Keratinocyte (primary cell): ENCODE results near the gene MAPK9. TPM values are rescaled to one million over a fixed set of nuclear protein-coding genes. Genes with fewer than 3 reads are reported as not detected.

ENCODE experiments used
- DNase-seq: peaks from one replicate; pipeline ENCODE4 v3.0.0-alpha.2; 2011; ENCODE audit warnings: low read depth, missing footprints, low spot score
- FAIRE-seq: peaks from 2 replicates; lab custom pipeline; 2011; peaks lifted over from hg19 to GRCh38; lab: Jason Lieb, UNC
- H2AFZ ChIP-seq: 2 replicates; pipeline ENCODE4 v1.6.0; 2012; ENCODE audit warnings: low read length, control low read depth, inconsistent platforms; ENCODE audit not compliant: control insufficient read depth
- H3K27ac ChIP-seq: 2 replicates; pipeline ENCODE4 v1.5.1; 2011; ENCODE audit warnings: low read length; ENCODE audit not compliant: control insufficient read depth, insufficient read depth
- H3K27me3 ChIP-seq: 3 replicates; pipeline ENCODE4 v1.6.0; 2011; ENCODE audit warnings: low read length; ENCODE audit not compliant: control insufficient read depth, insufficient read depth; ENCODE audit errors: extremely low read depth
- H3K36me3 ChIP-seq, 2 experiments: 2 replicates in 1 of 2; 3 replicates in 1 of 2; pipeline ENCODE4 v1.5.1; 2011; ENCODE audit warnings: low read length in 2 of 2, mild to moderate bottlenecking in 1 of 2; ENCODE audit not compliant: control insufficient read depth in 2 of 2, insufficient read depth in 2 of 2; ENCODE audit errors: extremely low read depth in 1 of 2
- H3K4me1 ChIP-seq: 3 replicates; pipeline ENCODE4 v1.5.1; 2011; ENCODE audit warnings: low read length; ENCODE audit not compliant: control insufficient read depth, insufficient read depth; ENCODE audit errors: extremely low read depth
- H3K4me2 ChIP-seq: 3 replicates; pipeline ENCODE4 v1.6.0; 2011; ENCODE audit warnings: low read depth, low read length; ENCODE audit not compliant: control insufficient read depth, insufficient read depth; ENCODE audit errors: extremely low read depth
- H3K4me3 ChIP-seq, 3 experiments: fragments of 200-600 bp in 1 of 3; sonication (generic) in 1 of 3; 2 replicates in 2 of 3; 3 replicates in 1 of 3; pipeline ENCODE4 v1.5.1; 2011 to 2016; ENCODE audit warnings: low read length in 3 of 3, mild to moderate bottlenecking in 3 of 3, control low read depth in 2 of 3, inconsistent platforms in 1 of 3, low read depth in 1 of 3, mixed read lengths in 1 of 3, mixed run types in 1 of 3, moderate library complexity in 1 of 3; ENCODE audit not compliant: control insufficient read depth in 2 of 3, insufficient read depth in 2 of 3; ENCODE audit errors: extremely low read depth in 1 of 3
- H3K79me2 ChIP-seq: 2 replicates; pipeline ENCODE4 v1.6.0; 2012; ENCODE audit warnings: low read length; ENCODE audit not compliant: control insufficient read depth, insufficient read depth
- H3K9ac ChIP-seq: 3 replicates; pipeline ENCODE4 v1.6.0; 2011; ENCODE audit warnings: low read length; ENCODE audit not compliant: control insufficient read depth, insufficient read depth; ENCODE audit errors: extremely low read depth
- H3K9me1 ChIP-seq: 3 replicates; pipeline ENCODE4 v1.6.0; 2011; ENCODE audit warnings: low read length; ENCODE audit not compliant: control insufficient read depth, insufficient read depth; ENCODE audit errors: extremely low read depth
- H3K9me3 ChIP-seq: 2 replicates; pipeline ENCODE4 v1.5.1; 2012; ENCODE audit warnings: low read depth, low read length; ENCODE audit not compliant: control insufficient read depth
- H4K20me1 ChIP-seq: 3 replicates; pipeline ENCODE4 v1.6.0; 2011; ENCODE audit warnings: low read length; ENCODE audit not compliant: control insufficient read depth, insufficient read depth; ENCODE audit errors: extremely low read depth
- EZH2 ChIP-seq: IDR thresholded peaks from one replicate; pipeline ENCODE4 v1.6.1; 2012; ENCODE audit warnings: inconsistent platforms, mild to moderate bottlenecking, low read length, moderate library complexity
- dilution Hi-C: fragments of 300-500 bp; cut with MboI; formaldehyde crosslinking; loops from one replicate; pipeline ENCODE4 v1.7.0; 2020; ENCODE audit warnings: low sequenced_read_pairs; ENCODE audit not compliant: extremely low pct_ligation_motif_present
- polyA plus RNA-seq, 5 experiments: library from polyadenylated mRNA; depleted of rRNA in 3 of 5; stranded (reverse) in 3 of 5; stranded (forward) in 1 of 5; unstranded in 1 of 5; fragments of >200 nt; gene quantifications; 1 replicate in 1 of 5; 2 replicates in 3 of 5; 3 replicates in 1 of 5; pipeline versions ENCODE4 v1.2.1 to v1.2.3, GENCODE V29; 2011 to 2012; ENCODE audit warnings: missing spikeins in 2 of 5, low read depth in 1 of 5, low replicate concordance in 1 of 5
- TF ChIP-seq, protein P1 (sequence below), 3 experiments: IDR thresholded peaks in 1 of 3; conservative IDR thresholded peaks in 1 of 3; optimal IDR thresholded peaks in 1 of 3; 2 replicates in 2 of 3; 3 replicates in 1 of 3; pipeline versions ENCODE3 to v1.5.1; 2011; ENCODE audit warnings: low read length in 3 of 3, mild to moderate bottlenecking in 3 of 3, moderate library complexity in 2 of 3, control low read depth in 1 of 3, inconsistent platforms in 1 of 3; ENCODE audit not compliant: insufficient read depth in 2 of 3; ENCODE audit errors: extremely low read depth in 1 of 3

MAPK9 gene
- polyA plus RNA-seq, 1 donor (not counting 4 experiments of a cell fraction or from before 2014, with no cell fraction given) = 49.4 TPM

- no peaks in the 10 kb centered on the region for H3K9me3 ChIP-seq
- H2AFZ ChIP-seq = no peak overlapping the region
- H3K79me2 ChIP-seq = no peaks in the 10 kb centered on the region
- H3K36me3 ChIP-seq = no peaks in the 10 kb centered on the region
- FAIRE-seq (no peak), DNase-seq (no peak)
- dilution Hi-C loops = no loop called here
- H4K20me1 ChIP-seq = no peaks in the 10 kb centered on the region
- no peaks in the 10 kb centered on the region for H3K9me1 ChIP-seq
- H3K27me3 ChIP-seq = no peaks in the 10 kb centered on the region
- no peak for TF ChIP-seq EZH2
- TF ChIP-seq, protein P1, sequence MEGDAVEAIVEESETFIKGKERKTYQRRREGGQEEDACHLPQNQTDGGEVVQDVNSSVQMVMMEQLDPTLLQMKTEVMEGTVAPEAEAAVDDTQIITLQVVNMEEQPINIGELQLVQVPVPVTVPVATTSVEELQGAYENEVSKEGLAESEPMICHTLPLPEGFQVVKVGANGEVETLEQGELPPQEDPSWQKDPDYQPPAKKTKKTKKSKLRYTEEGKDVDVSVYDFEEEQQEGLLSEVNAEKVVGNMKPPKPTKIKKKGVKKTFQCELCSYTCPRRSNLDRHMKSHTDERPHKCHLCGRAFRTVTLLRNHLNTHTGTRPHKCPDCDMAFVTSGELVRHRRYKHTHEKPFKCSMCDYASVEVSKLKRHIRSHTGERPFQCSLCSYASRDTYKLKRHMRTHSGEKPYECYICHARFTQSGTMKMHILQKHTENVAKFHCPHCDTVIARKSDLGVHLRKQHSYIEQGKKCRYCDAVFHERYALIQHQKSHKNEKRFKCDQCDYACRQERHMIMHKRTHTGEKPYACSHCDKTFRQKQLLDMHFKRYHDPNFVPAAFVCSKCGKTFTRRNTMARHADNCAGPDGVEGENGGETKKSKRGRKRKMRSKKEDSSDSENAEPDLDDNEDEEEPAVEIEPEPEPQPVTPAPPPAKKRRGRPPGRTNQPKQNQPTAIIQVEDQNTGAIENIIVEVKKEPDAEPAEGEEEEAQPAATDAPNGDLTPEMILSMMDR (optimal IDR thresholded peaks at IDR 0.05 in 1 of 3, IDR thresholded peaks at IDR 0.05 in 1 of 3, conservative IDR thresholded peaks at IDR 0.05 in 1 of 3; ENCODE audit: extremely low read depth in 1 of 3, insufficient read depth in 2 of 3, low read length in 3 of 3) = no peak
- H3K4me3 ChIP-seq = no peak overlapping the region
- no peak overlapping the region for H3K27ac ChIP-seq
- H3K4me2 ChIP-seq = no peak overlapping the region
- H3K4me1 ChIP-seq = no peaks in the 10 kb centered on the region
- H3K9ac ChIP-seq = no peak overlapping the region
Measured at GRCh38 chr5:180303226-180304015, 11.5 kb upstream of the MAPK9 start.

DNA sequence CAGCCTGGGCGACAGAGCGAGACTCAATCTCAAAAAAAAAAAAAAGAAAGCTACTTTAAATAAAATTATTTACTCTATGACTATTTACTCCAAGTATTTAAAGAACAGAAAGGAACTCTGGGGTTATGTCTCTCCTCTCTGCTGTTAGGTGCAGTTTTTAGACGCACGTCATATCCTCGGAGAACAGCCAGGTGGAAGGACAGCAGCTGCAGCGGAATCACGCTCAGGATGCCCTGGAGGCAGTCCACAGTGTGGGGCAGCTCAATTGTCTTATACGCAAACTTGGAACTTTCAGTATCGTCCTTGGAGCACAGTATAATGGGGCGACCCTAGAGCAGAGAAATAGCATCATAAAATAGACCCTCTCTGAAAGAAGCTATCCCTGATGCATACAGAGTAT, 10.4 kb upstream of the MAPK9 start:
- H4K20me1 ChIP-seq = no peaks in the 10 kb centered on the region
- TF ChIP-seq, protein P1 (optimal IDR thresholded peaks at IDR 0.05 in 1 of 3, IDR thresholded peaks at IDR 0.05 in 1 of 3, conservative IDR thresholded peaks at IDR 0.05 in 1 of 3; ENCODE audit: extremely low read depth in 1 of 3, insufficient read depth in 2 of 3, low read length in 3 of 3) = no peak
- no peak for TF ChIP-seq EZH2
- H3K36me3 ChIP-seq = no peaks in the 10 kb centered on the region
- H3K9ac ChIP-seq = no peak overlapping the region
- no peak overlapping the region for H3K4me2 ChIP-seq
- no peaks in the 10 kb centered on the region for H3K27me3 ChIP-seq
- no peak for FAIRE-seq
- H3K27ac ChIP-seq = no peak overlapping the region
- no peak overlapping the region for H2AFZ ChIP-seq
- no peaks in the 10 kb centered on the region for H3K9me1 ChIP-seq
- no peaks in the 10 kb centered on the region for H3K9me3 ChIP-seq
- H3K4me3 ChIP-seq = no peak overlapping the region
- H3K79me2 ChIP-seq = no peaks in the 10 kb centered on the region
- no peak for DNase-seq
- no peaks in the 10 kb centered on the region for H3K4me1 ChIP-seq
- dilution Hi-C loops = no loop called here
